Measurements from ENCODE around the gene NEK11.

The NEK11 gene

GRCh38 chr3:131140891-131141290 is 114.2 kb downstream of the NEK11 start:
- no peak for DNase-seq (ENCODE audit: low read depth in 3 of 3)

GRCh38 chr3:131141770-131142169 is 115.1 kb downstream of the NEK11 start:
- DNase-seq (ENCODE audit: low read depth in 3 of 3): no peak

GRCh38 chr3:131142580-131142979 is 115.9 kb downstream of the NEK11 start:
- no peak for DNase-seq (ENCODE audit: low read depth in 3 of 3)

- no peak for DNase-seq (ENCODE audit: low read depth in 3 of 3)
These were observed 117.1 kb downstream of the NEK11 start for GRCh38 chr3:131143802-131144201.

- no peak for DNase-seq (ENCODE audit: low read depth in 3 of 3)
These were observed 120.9 kb downstream of the NEK11 start for GRCh38 chr3:131147534-131147933.

- no peak for DNase-seq (ENCODE audit: low read depth in 3 of 3)
These were observed 131.8 kb downstream of the NEK11 start for GRCh38 chr3:131158434-131158833.

- no peak for DNase-seq (ENCODE audit: low read depth in 3 of 3)
These were observed 135.8 kb downstream of the NEK11 start for GRCh38 chr3:131162516-131162915.

- DNase-seq (ENCODE audit: low read depth in 3 of 3): no peak
These were observed 141.2 kb downstream of the NEK11 start for GRCh38 chr3:131167867-131168266.

GRCh38 chr3:131169331-131169730 is 142.7 kb downstream of the NEK11 start:
- no peak for DNase-seq (ENCODE audit: low read depth in 3 of 3)

- no peak for DNase-seq (ENCODE audit: low read depth in 3 of 3)
These were observed 146.0 kb downstream of the NEK11 start for GRCh38 chr3:131172502-131173200.

GRCh38 chr3:131174752-131175151 is 148.1 kb downstream of the NEK11 start:
- no peak for DNase-seq (ENCODE audit: low read depth in 3 of 3)

GRCh38 chr3:131178710-131179375 is 152.2 kb downstream of the NEK11 start:
- no peak for DNase-seq (ENCODE audit: low read depth in 3 of 3)

- no peak for DNase-seq (ENCODE audit: low read depth in 3 of 3)
These were observed 166.0 kb downstream of the NEK11 start for GRCh38 chr3:131192701-131193100.

GRCh38 chr3:131193641-131194238 is 167.1 kb downstream of the NEK11 start:
- DNase-seq (ENCODE audit: low read depth in 3 of 3): no peak

GRCh38 chr3:131194816-131195215 is 168.1 kb downstream of the NEK11 start:
- DNase-seq (ENCODE audit: low read depth in 3 of 3): no peak

- DNase-seq (ENCODE audit: low read depth in 3 of 3): no peak
These were observed 174.0 kb downstream of the NEK11 start for GRCh38 chr3:131200636-131201199.

GRCh38 chr3:131216330-131216729 is 189.7 kb downstream of the NEK11 start:
- no peak for DNase-seq (ENCODE audit: low read depth in 3 of 3)

GRCh38 chr3:131216801-131217200 is 190.1 kb downstream of the NEK11 start:
- DNase-seq (ENCODE audit: low read depth in 3 of 3): no peak

GRCh38 chr3:131217296-131217741 is 190.6 kb downstream of the NEK11 start:
- no peak for DNase-seq (ENCODE audit: low read depth in 3 of 3)

- DNase-seq (ENCODE audit: low read depth in 3 of 3): no peak
These were observed 191.5 kb downstream of the NEK11 start for GRCh38 chr3:131218196-131218595.

- DNase-seq (ENCODE audit: low read depth in 3 of 3): no peak
These were observed 195.1 kb downstream of the NEK11 start for GRCh38 chr3:131221731-131222130.

GRCh38 chr3:131222599-131222998 is 195.9 kb downstream of the NEK11 start:
- DNase-seq (ENCODE audit: low read depth in 3 of 3): no peak
